Measurements from ENCODE around the gene MAP10.

DNA sequence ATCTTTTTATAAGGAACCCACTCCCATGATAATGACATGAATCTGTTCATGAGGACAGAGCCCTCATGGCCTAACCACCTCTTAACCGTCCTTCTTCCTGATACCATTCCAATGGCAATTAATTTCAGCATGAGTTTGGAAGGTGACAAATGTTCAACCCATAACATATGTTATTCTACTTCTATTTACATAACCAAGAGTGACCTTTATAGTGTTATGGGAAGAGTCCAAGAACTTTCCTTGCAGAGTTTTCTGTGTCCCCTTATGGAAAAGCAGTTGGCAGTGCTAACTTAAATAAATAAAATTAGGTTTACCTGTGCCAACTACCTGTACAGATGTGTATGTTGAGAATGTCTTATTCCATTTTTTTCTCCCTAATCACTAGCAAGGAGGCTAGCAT, 11.1 kb downstream of the MAP10 start:
- TF ChIP-seq, protein P1, sequence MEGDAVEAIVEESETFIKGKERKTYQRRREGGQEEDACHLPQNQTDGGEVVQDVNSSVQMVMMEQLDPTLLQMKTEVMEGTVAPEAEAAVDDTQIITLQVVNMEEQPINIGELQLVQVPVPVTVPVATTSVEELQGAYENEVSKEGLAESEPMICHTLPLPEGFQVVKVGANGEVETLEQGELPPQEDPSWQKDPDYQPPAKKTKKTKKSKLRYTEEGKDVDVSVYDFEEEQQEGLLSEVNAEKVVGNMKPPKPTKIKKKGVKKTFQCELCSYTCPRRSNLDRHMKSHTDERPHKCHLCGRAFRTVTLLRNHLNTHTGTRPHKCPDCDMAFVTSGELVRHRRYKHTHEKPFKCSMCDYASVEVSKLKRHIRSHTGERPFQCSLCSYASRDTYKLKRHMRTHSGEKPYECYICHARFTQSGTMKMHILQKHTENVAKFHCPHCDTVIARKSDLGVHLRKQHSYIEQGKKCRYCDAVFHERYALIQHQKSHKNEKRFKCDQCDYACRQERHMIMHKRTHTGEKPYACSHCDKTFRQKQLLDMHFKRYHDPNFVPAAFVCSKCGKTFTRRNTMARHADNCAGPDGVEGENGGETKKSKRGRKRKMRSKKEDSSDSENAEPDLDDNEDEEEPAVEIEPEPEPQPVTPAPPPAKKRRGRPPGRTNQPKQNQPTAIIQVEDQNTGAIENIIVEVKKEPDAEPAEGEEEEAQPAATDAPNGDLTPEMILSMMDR (IDR thresholded peaks at IDR 0.05): no peak
- TF ChIP-seq POLR2A (IDR thresholded peaks at IDR 0.05): no peak

Measured in testis (tissue), 2 donors.